A673 (cell line): ENCODE data around the gene CDC42BPA. TPM values are rescaled to one million over a fixed set of nuclear protein-coding genes. Genes with fewer than 3 reads are reported as not detected.

Experiments used
- BruUV-seq: library from RNA; stranded (reverse); fragments of 400-500 nt; replicated peaks from 2 replicates; lab custom pipeline; 2021; lab: Mats Ljungman, UMichigan
- CTCF ChIA-PET: fragments of 300-600 bp; sonication (Branson Sonifier 250); formaldehyde crosslinking; loops from one replicate; lab custom pipeline; 2022; ENCODE audit warnings: antibody characterized with exemption; lab: Charles Lee
- POLR2A ChIA-PET: fragments of 300-600 bp; sonication (Branson Sonifier 250); formaldehyde crosslinking; loops from one replicate; lab custom pipeline; 2022; ENCODE audit warnings: antibody characterized with exemption; ENCODE audit not compliant: low non-redundant PET; lab: Charles Lee
- DNase-seq: peaks from one replicate; pipeline ENCODE4 v3.0.0-alpha.2; 2015; ENCODE audit warnings: low spot score
- H3K27ac ChIP-seq: fragments of 200-600 bp; sonication (generic); 2 replicates; pipeline ENCODE4 v1.5.1; 2016; ENCODE audit warnings: mixed run types, low read depth, mild to moderate bottlenecking, mixed read lengths, antibody characterized with exemption, low read length; ENCODE audit not compliant: poor library complexity, severe bottlenecking
- H3K27me3 ChIP-seq: fragments of 200-600 bp; sonication (generic); replicated peaks from 2 replicates; pipeline ENCODE4 v1.6.1; 2017; ENCODE audit warnings: mixed run types, low read depth, mild to moderate bottlenecking, mixed read lengths, antibody characterized with exemption, low read length; ENCODE audit not compliant: insufficient read depth, poor library complexity
- H3K36me3 ChIP-seq: fragments of 200-600 bp; sonication (generic); 2 replicates; pipeline ENCODE4 v1.6.1; 2016; ENCODE audit warnings: mixed run types, mild to moderate bottlenecking, mixed read lengths, antibody characterized with exemption, low read length; ENCODE audit not compliant: insufficient read depth, poor library complexity, severe bottlenecking
- H3K4me1 ChIP-seq: fragments of 200-600 bp; sonication (generic); 2 replicates; pipeline ENCODE4 v1.6.1; 2017; ENCODE audit warnings: mixed run types, mild to moderate bottlenecking, mixed read lengths, antibody characterized with exemption, low read length; ENCODE audit not compliant: insufficient read depth, poor library complexity, severe bottlenecking
- H3K4me3 ChIP-seq: fragments of 200-600 bp; sonication (generic); 2 replicates; pipeline ENCODE4 v1.5.1; 2016; ENCODE audit warnings: low read depth, mixed run types, mild to moderate bottlenecking, mixed read lengths, low read length; ENCODE audit not compliant: poor library complexity, severe bottlenecking
- H3K9me3 ChIP-seq: fragments of 200-600 bp; sonication (generic); 2 replicates; pipeline ENCODE4 v1.6.1; 2016; ENCODE audit warnings: mixed run types, low read depth, mild to moderate bottlenecking, mixed read lengths, antibody characterized with exemption, low read length; ENCODE audit not compliant: poor library complexity, severe bottlenecking
- CTCF ChIP-seq: fragments of 300-800, 200-600 bp; sonication (generic); conservative IDR thresholded peaks from 2 replicates; pipeline ENCODE4 v1.5.1; 2017; ENCODE audit warnings: low read depth, mild to moderate bottlenecking, antibody characterized with exemption, low read length, moderate library complexity, mixed read lengths
- EZH2 ChIP-seq: fragments of 200-600 bp; sonication (generic); IDR thresholded peaks from 2 replicates; pipeline ENCODE4 v1.6.1; 2017; ENCODE audit warnings: borderline replicate concordance, low read depth, mild to moderate bottlenecking, mixed read lengths, antibody characterized with exemption, low read length; ENCODE audit not compliant: poor library complexity, severe bottlenecking
- intact Hi-C: fragments of 100-400 bp; cut with micrococcal nuclease; formaldehyde crosslinking; loops from one replicate; pipeline ENCODE4 v1.10.0; 2022; ENCODE audit not compliant: unreplicated experiment
- total RNA-seq: library from RNA; stranded (reverse); gene quantifications from 2 replicates; pipeline ENCODE4 v1.2.3, GENCODE V29; 2021

Gene CDC42BPA
- total RNA-seq, 1 experiment from 2014 or later, result 21.7 TPM

GRCh38 chr1:227253065-227253464, 65.2 kb downstream of the CDC42BPA start:
- Histone ChIP-seq H3K27ac (no peak overlapping the region), H3K27me3 (no peaks in the 10 kb centered on the region), H3K4me1 (no peaks in the 10 kb centered on the region), H3K9me3 (no peaks in the 10 kb centered on the region), H3K4me3 (no peak overlapping the region), H3K36me3 (no peaks in the 10 kb centered on the region)
- no peak for TF ChIP-seq CTCF
- TF ChIP-seq EZH2, result no peak
- no peak for DNase-seq
- CTCF ChIA-PET, result no interaction called here
- POLR2A ChIA-PET, result interaction anchor here (0.5 kb wide), 1 partner anchor 78 kb away, joined by 9 read pairs; no protein-coding TSS in a partner anchor
- intact Hi-C loops, result loop anchor here (5.0 kb wide), 1 partner anchor 49 kb away; no protein-coding TSS in a partner anchor
- BruUV-seq, result no TSS peak

GRCh38 chr1:227245613-227246320, 72.5 kb downstream of the CDC42BPA start:
- intact Hi-C loops, result loop anchor here (10.0 kb wide), 1 partner anchor 621 kb away; no protein-coding TSS in a partner anchor
- Histone ChIP-seq H3K4me3 (no peak overlapping the region), H3K4me1 (no peaks in the 10 kb centered on the region), H3K36me3 (no peaks in the 10 kb centered on the region), H3K27ac (no peak overlapping the region), H3K9me3 (no peaks in the 10 kb centered on the region), H3K27me3 (no peaks in the 10 kb centered on the region)
- TF ChIP-seq CTCF (no peak), EZH2 (no peak)
- ChIA-PET CTCF (no interaction called here), POLR2A (no interaction called here)
- DNase-seq, result no peak
- BruUV-seq, result no TSS peak

GRCh38 chr1:227244339-227245118, 73.8 kb downstream of the CDC42BPA start:
- H3K4me1 ChIP-seq, result no peaks in the 10 kb centered on the region
- CTCF ChIA-PET, result no interaction called here
- BruUV-seq, result no TSS peak
- no peak overlapping the region for H3K27ac ChIP-seq
- POLR2A ChIA-PET, result no interaction called here
- intact Hi-C loops, result loop anchor here (10.0 kb wide), 1 partner anchor 620 kb away; no protein-coding TSS in a partner anchor
- no peaks in the 10 kb centered on the region for H3K27me3 ChIP-seq
- no peak overlapping the region for H3K4me3 ChIP-seq
- no peaks in the 10 kb centered on the region for H3K36me3 ChIP-seq
- TF ChIP-seq CTCF (no peak), EZH2 (no peak)
- DNase-seq, result no peak
- H3K9me3 ChIP-seq, result no peaks in the 10 kb centered on the region
